GM18873 (cell line): ENCODE data around the gene AKR7A3.
"Not testable (repeated sequence)": the region's sequence is repeated elsewhere in the genome, so short reads cannot be mapped to it uniquely, and the experiment has no call there.

Experiments used
- ATAC-seq: cut with Tn5 transposase; IDR thresholded peaks from one replicate; pipeline ENCODE4 v1.9.1; 2021; ENCODE audit warnings: mild to moderate bottlenecking, moderate library complexity, moderate number of reproducible peaks; ENCODE audit not compliant: unreplicated experiment, low FRiP score

Gene AKR7A3

DNA sequence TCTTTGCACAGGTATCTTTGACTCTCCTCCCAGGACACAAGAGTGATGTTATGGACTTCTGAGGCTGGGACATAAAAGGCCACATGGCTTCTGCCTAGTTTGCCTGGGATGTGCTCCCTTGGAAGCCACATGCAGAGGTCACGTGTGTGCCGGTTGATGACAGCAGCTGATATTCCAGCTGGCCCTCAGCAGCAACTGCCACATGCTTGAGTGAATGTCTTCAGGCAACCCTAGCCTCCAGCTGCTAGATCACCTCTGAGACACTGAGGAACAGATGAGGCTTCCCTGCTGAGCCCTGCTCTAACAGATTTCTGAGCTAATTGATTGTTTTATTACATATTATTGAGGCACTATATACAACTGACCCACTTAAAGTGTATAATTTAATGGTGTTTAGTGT is 11.6 kb upstream of the AKR7A3 start:
- ATAC-seq, result no peak

- ATAC-seq, result no peak
Measured at GRCh38 chr1:19294638-19295037, 6.1 kb upstream of the AKR7A3 start.

GRCh38 chr1:19289244-19289643 is 674 bp upstream of the AKR7A3 start:
- no peak for ATAC-seq

- ATAC-seq, result no peak
Measured at GRCh38 chr1:19287436-19288185, 959 bp downstream of the AKR7A3 start.

DNA sequence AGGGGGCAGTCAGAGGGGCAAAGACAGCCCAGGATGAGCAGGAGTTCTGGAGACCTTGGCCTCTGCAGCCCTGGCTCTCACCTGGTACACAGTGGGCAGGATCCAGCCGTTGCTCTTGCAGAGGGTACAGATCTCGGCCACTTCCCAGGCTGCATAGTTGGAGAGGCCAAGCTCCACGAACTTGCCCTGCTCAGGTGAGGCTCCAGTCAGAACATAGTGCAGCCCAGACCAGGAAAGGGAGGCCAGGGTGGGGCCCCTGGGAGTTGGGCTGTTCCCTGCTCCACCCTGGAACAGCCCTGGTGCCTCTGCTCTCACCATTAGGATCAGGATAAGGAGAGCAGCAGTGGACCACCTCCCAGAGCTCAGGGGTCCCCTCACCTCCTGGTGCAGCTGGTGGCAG is 2.8 kb downstream of the AKR7A3 start:
- not testable (repeated sequence) for ATAC-seq

DNA sequence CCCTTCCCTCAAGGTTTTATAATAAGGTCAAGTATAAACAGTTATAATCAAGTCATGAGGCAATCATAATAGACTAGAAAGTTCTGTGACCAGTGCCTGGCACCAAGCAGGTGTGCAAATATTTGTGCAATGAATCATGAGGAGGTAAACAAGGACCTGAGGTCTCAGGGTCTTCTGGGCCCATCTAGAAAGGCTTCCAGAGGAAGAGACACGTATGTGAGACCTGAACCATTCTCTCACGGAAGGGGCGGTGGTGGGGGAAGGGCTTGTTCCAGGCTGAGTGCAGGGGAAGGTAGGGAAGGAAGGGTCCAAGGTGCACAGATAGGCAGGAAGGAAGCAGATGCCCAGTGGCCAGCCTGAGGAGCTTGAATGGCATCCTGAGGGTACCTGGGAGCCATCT is 3.2 kb downstream of the AKR7A3 start:
- not testable (repeated sequence) for ATAC-seq

DNA sequence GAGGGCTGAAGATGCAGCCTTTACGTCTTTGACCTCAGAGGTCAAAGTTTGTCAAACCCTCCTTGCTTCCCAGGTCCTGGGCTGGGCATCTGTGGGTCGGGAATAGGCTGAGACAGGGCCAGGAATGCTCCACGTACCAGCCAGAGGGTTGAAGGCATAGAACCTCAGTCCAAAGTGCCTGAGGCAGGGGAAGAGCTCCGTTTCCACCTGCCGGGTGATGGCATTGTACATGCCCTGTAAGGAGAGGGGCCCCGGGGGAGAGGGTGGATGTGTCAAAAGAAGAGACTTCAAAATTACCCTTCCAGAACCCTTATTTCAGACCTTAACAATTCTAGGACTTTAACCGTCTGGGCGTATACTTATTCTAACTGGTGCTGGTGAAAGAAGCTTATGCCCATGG is 3.7 kb downstream of the AKR7A3 start:
- ATAC-seq, result no peak

DNA sequence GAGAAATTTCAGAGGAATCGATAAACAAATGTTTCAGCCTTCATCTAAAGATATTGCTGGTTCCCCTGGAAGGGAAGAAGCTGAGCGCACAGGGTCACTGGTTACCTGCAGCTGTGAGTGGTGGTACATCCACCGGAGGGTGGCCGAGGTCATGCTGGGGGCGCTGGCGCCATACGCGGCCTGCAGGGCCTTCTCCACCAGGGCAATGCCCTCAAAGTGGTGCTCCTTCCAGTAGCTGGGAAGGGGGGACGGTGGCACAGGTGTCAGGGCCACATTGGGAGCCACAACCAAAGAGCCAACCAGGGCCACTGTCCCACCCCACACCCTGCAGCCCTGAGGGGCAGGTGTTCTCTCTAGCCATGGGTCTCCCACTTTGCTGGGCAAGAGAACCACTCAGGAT is 4.7 kb downstream of the AKR7A3 start:
- no peak for ATAC-seq

- no peak for ATAC-seq
Measured at GRCh38 chr1:19274636-19275035, 13.9 kb downstream of the AKR7A3 start.

GRCh38 chr1:19273844-19274531 is 14.6 kb downstream of the AKR7A3 start:
- ATAC-seq, result not testable (repeated sequence)

- ATAC-seq, result no peak
Measured at GRCh38 chr1:19273106-19273843, 15.3 kb downstream of the AKR7A3 start.

GRCh38 chr1:19272064-19272463 is 16.5 kb downstream of the AKR7A3 start:
- no peak for ATAC-seq

DNA sequence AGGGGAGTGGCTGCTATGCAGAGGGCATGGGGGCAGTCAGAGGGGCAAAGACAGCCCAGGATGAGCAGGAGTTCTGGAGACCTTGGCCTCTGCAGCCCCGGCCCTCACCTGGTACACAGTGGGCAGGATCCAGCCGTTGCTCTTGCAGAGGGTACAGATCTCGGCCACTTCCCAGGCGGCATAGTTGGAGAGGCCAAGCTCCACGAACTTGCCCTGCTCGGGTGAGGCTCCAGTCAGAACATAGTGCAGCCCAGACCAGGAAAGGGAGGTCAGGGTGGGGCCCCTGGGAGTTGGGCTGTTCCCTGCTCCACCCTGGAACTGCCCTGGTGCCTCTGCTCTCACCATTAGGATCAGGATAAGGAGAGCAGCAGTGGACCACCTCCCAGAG is 18.2 kb downstream of the AKR7A3 start:
- not testable (repeated sequence) for ATAC-seq

GRCh38 chr1:19269427-19270342 is 18.9 kb downstream of the AKR7A3 start:
- ATAC-seq, result not testable (repeated sequence)

GRCh38 chr1:19268445-19268844 is 20.1 kb downstream of the AKR7A3 start:
- no peak for ATAC-seq

- ATAC-seq, result no peak
Measured at GRCh38 chr1:19262744-19263143, 25.8 kb downstream of the AKR7A3 start.

GRCh38 chr1:19262047-19262446 is 26.5 kb downstream of the AKR7A3 start:
- ATAC-seq, result no peak

DNA sequence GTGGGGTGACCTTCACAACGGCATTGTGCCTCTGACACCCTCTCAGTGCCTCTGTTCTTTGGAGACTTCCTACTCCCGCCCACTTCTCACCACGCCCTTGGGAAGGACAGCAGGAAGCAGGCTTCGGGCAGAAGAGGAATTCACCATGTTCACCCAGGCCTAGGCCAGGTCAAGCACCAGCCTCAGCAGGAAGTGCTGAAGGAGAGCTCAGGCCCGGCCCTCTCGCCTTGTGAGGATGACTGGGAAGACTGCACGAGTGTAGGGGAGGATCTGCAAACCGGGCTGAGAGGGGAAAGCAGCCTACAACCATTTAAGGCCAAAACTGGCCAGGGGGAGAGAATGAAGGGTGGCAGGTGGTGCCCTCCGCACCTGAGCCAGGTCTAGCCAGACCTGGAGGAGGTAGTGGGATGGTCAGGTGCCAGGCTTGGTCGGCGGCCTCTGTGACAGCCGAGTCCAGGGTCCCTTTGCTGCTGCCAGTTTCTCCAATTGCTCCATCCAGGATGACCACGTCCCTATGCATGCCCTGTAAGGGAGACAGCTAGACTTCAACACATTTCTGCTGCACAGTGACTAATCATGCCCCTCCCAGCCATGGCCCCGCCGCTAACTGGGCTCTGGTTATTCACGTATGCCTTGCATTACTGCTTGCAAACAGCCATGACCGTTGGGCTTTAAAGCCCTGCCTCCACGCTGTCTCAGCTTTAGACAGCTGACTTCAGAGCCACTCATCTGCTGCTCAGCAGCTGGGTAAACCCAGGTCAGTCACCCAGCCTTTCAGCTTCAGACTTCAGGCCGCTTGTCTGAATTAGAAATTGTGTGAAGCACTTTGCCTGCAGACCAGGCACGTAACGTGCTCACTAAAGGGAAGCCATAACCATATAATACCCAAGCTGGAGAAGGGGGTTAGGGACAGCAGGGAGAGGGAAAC is 28.1 kb downstream of the AKR7A3 start:
- ATAC-seq, result no peak

DNA sequence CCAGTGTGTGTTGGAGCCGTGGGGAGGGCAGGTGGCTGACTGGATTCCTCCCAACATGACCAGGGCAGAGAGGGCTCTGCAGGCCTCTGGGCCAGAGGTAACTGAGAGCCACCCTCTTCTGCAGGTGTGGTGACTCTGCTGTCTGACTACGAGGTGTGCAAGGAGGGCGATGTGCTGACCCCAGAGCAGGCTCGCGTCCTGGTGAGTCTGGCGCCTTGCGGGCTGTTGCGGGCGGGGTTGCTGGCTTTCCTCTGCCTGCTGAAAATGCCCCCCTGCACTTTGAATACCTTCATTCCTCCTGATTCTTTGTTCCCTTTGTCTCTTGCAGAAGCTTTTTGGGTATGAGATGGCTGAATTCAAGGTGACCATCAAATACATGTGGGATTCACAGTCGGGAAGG is 30.2 kb downstream of the AKR7A3 start:
- ATAC-seq, result no peak
